ENCODE measurements around the gene MDM4. TPM values are rescaled to one million over a fixed set of nuclear protein-coding genes. Genes with fewer than 3 reads are reported as not detected.

The MDM4 gene
- total RNA-seq, 1 experiment from 2014 or later, result 49.6 TPM

- Mint-ChIP-seq H3K4me3 (no peak overlapping the region), H3K9me3 (no peaks in the 10 kb centered on the region; a peak in 1 of 5 replicates), H3K27ac (no peak overlapping the region), H3K27me3 (ENCODE audit: low read depth) (peaks cover 30% of the 10 kb centered on the region), H3K36me3 (ENCODE audit: insufficient read depth in 1 of 3, low read depth in 3 of 3) (peaks cover 0 to 4% (median 0%) of the 10 kb centered on the region in 3 experiments; a peak in 2 of 7 replicates), H3K4me1 (peaks cover 72 to 77% of the 10 kb centered on the region in 2 experiments)
- H3K9me3 ChIP-seq (ENCODE audit: control insufficient read depth, low read depth, low read length), result no peaks in the 10 kb centered on the region
- no peak overlapping the region for H3K14ac ChIP-seq (ENCODE audit: insufficient read depth, low read length)
- H3K4me2 ChIP-seq (ENCODE audit: insufficient read depth, insufficient read length, low read length), result no peak overlapping the region
- no peak overlapping the region for H3K27ac ChIP-seq (ENCODE audit: insufficient read length, low read depth, low read length)
- H2AK5ac ChIP-seq (ENCODE audit: insufficient read length, low read length), result no peak overlapping the region
- H3K27me3 ChIP-seq (ENCODE audit: insufficient read depth, low read length), result no peaks in the 10 kb centered on the region; the same call in 1 of the 2 replicates
- no peak for DNase-seq
- no peak overlapping the region for H2AFZ ChIP-seq (ENCODE audit: low read length)
- H4K5ac ChIP-seq (ENCODE audit: insufficient read length, low read depth, low read length), result no peak overlapping the region
- H4K8ac ChIP-seq (replicated peaks; ENCODE audit: insufficient read length, low read depth, low read length), result no peak overlapping the region
- H3K56ac ChIP-seq (ENCODE audit: insufficient read length, low read depth, low read length), result no peak overlapping the region
- no peak overlapping the region for H3K23ac ChIP-seq (ENCODE audit: insufficient read length, low read depth, low read length)
- H2BK12ac ChIP-seq (ENCODE audit: insufficient read length, low read depth, low read length), result no peak overlapping the region
- peaks cover 18% of the 10 kb centered on the region for H3K4me1 ChIP-seq (ENCODE audit: insufficient read depth, low read length)
- no peaks in the 10 kb centered on the region for H4K20me1 ChIP-seq (ENCODE audit: control insufficient read depth, insufficient read depth, insufficient read length)
- no peak overlapping the region for H2BK5ac ChIP-seq (ENCODE audit: insufficient read length, low read length)
- TF ChIP-seq CTCF (conservative IDR thresholded peaks at IDR 0.05), result no peak
- H3K18ac ChIP-seq (ENCODE audit: insufficient read length, low read depth, low read length), result no peak overlapping the region
- H2BK20ac ChIP-seq (ENCODE audit: low read depth, low read length, poor library complexity, severe bottlenecking), result no peak overlapping the region
- H4K91ac ChIP-seq (ENCODE audit: insufficient read length, low read depth, low read length), result no peak overlapping the region
- no peak overlapping the region for H3T11ph ChIP-seq (ENCODE audit: low read length)
- H2BK15ac ChIP-seq (ENCODE audit: low read depth, low read length), result no peak overlapping the region
- H3K23me2 ChIP-seq (ENCODE audit: insufficient read length, low read depth, low read length, poor library complexity, severe bottlenecking), result no peaks in the 10 kb centered on the region
- no peak overlapping the region for H3K9ac ChIP-seq (ENCODE audit: extremely low read depth, insufficient read length, low read length)
- no peak overlapping the region for H3K4ac ChIP-seq (ENCODE audit: low read depth, low read length)
- H3K79me2 ChIP-seq (ENCODE audit: insufficient read depth, low read length), result no peaks in the 10 kb centered on the region
- H3K79me1 ChIP-seq (ENCODE audit: insufficient read depth, low read depth, low read length, poor library complexity, severe bottlenecking), result no peaks in the 10 kb centered on the region
- WGBS (ENCODE audit: extremely low coverage, insufficient read length, low lambda C conversion rate), result no CpG with 5 or more reads among the region's 2 CpGs
- H2BK120ac ChIP-seq (ENCODE audit: low read depth, low read length, poor library complexity, severe bottlenecking), result no peak overlapping the region
These were observed 54.9 kb downstream of the MDM4 start for GRCh38 chr1:204571128-204571527.

Data from H9 (cell line).